Upper lobe of left lung (tissue), 6 donors: ENCODE measurements around the gene ASB3. TPM values are rescaled to one million over a fixed set of nuclear protein-coding genes. Genes with fewer than 3 reads are reported as not detected.

Source experiments
- ATAC-seq, 2 donors: fragments of 200-7000 bp; cut with Tn5 transposase; one replicate each; pipeline ENCODE4 v1.9.1; 2022; ENCODE audit warnings: mild to moderate bottlenecking in 2 of 2, moderate library complexity in 2 of 2; ENCODE audit not compliant: low FRiP score in 2 of 2
- DNase-seq, 2 donors: peaks; one replicate each; pipeline ENCODE4 v3.0.0-alpha.2; 2019 to 2020
- H3K27ac ChIP-seq, 4 donors: fragments of 200-600 bp; sonication (generic); one replicate each; pipeline ENCODE4 v1.5.1; 2016 to 2019
- H3K27me3 ChIP-seq, 4 donors: fragments of 200-600 bp; sonication (generic); one replicate each; pipeline ENCODE4 v1.5.1; 2017 to 2019
- H3K36me3 ChIP-seq, 4 donors: fragments of 200-600 bp; sonication (generic); one replicate each; pipeline ENCODE4 v1.5.1; 2016 to 2019
- H3K4me1 ChIP-seq, 4 donors: fragments of 200-600 bp; sonication (generic); one replicate each; pipeline ENCODE4 v1.5.1; 2018 to 2019
- H3K4me3 ChIP-seq, 4 donors: fragments of 200-600 bp; sonication (generic); one replicate each; pipeline ENCODE4 v1.5.1; 2017 to 2019; ENCODE audit warnings: mild to moderate bottlenecking in 2 of 4, moderate library complexity in 1 of 4
- H3K9me3 ChIP-seq, 4 donors: fragments of 200-600 bp; sonication (generic); one replicate each; pipeline ENCODE4 v1.5.1; 2018 to 2019
- EP300 ChIP-seq, 4 donors: sonication (generic); formaldehyde crosslinking; IDR thresholded peaks; one replicate each; pipeline ENCODE4 v1.5.1; 2017; ENCODE audit warnings: antibody characterized with exemption in 4 of 4, control low read depth in 2 of 4
- POLR2A ChIP-seq, 4 donors: fragments of 450-650 bp; IDR thresholded peaks; one replicate each; pipeline ENCODE4 v1.5.1; 2016 to 2017; ENCODE audit warnings: antibody characterized with exemption in 4 of 4, mild to moderate bottlenecking in 2 of 4
- POLR2AphosphoS5 ChIP-seq, 2 donors: sonication (generic); formaldehyde crosslinking; IDR thresholded peaks; one replicate each; pipeline ENCODE4 v1.5.1; 2017; ENCODE audit warnings: antibody characterized with exemption in 2 of 2
- WGBS, 2 donors: methylation state at CpG; one replicate each; pipeline ENCODE4 v1.1.5; 2017 to 2018; 5-methylcytosine and 5-hydroxymethylcytosine counted together
- total RNA-seq, 6 donors: library from RNA; depleted of rRNA in 4 of 6; stranded (reverse); fragments of >200 nt in 4 of 6; gene quantifications; one replicate each; pipeline versions ENCODE4 v1.1.0 to v1.2.1, GENCODE V29; 2016 to 2021
- TF ChIP-seq, protein P1 (sequence below), 6 experiments: fragments of 450-650 bp in 4 of 6; fragments of 200-600 bp in 2 of 6; sonication (generic) in 2 of 6; IDR thresholded peaks; one replicate each; pipeline ENCODE4 v1.5.1; 2016 to 2019; ENCODE audit warnings: antibody characterized with exemption in 6 of 6
- donor health status: DM: no; HTN: no; CAD: no; lungs with moderate emphysema.
- donor health status: DM: no; HTN: yes; CAD: no; lungs with severe emphysema.

The ASB3 gene
- total RNA-seq, 6 donors from 2014 or later, result 16.4 to 54.2 (median 25.2) TPM

DNA sequence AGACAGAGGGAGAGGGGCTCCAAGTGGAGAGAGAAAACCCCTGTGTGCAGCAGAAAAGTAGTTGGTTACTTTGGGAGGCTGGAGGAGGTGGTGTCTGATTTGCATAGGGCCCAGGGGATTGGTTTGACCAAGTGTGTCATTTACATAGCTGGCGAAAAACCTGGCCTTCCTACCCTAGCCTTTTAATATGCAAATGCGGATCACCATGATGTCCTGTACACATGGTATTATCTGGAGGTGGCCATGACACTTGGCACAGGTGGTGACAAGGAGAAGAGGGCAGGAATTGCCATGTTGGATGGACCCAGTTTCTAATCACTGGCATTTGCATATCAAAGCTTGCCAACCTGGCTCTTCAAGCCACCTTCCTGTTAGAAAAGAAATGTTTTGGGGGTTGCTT lies 140.0 kb downstream of the ASB3 start:
- H3K9me3 ChIP-seq, result no peaks in the 10 kb centered on the region
- no peak overlapping the region for H3K27ac ChIP-seq
- H3K4me3 ChIP-seq, result no peak overlapping the region
- no peaks in the 10 kb centered on the region for H3K36me3 ChIP-seq
- DNase-seq (no peak), ATAC-seq (no peak)
- 93 to 95% methylated on average over 2 of the region's 2 CpGs for WGBS, 2 donors
- TF ChIP-seq EP300 (IDR thresholded peaks at IDR 0.05), result no peak
- no peak for TF ChIP-seq POLR2AphosphoS5 (IDR thresholded peaks at IDR 0.05)
- TF ChIP-seq POLR2A (IDR thresholded peaks at IDR 0.05), result no peak
- TF ChIP-seq, protein P1, sequence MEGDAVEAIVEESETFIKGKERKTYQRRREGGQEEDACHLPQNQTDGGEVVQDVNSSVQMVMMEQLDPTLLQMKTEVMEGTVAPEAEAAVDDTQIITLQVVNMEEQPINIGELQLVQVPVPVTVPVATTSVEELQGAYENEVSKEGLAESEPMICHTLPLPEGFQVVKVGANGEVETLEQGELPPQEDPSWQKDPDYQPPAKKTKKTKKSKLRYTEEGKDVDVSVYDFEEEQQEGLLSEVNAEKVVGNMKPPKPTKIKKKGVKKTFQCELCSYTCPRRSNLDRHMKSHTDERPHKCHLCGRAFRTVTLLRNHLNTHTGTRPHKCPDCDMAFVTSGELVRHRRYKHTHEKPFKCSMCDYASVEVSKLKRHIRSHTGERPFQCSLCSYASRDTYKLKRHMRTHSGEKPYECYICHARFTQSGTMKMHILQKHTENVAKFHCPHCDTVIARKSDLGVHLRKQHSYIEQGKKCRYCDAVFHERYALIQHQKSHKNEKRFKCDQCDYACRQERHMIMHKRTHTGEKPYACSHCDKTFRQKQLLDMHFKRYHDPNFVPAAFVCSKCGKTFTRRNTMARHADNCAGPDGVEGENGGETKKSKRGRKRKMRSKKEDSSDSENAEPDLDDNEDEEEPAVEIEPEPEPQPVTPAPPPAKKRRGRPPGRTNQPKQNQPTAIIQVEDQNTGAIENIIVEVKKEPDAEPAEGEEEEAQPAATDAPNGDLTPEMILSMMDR (IDR thresholded peaks at IDR 0.05), result no peak
- H3K27me3 ChIP-seq, result no peaks in the 10 kb centered on the region
- H3K4me1 ChIP-seq, result no peaks in the 10 kb centered on the region

DNA sequence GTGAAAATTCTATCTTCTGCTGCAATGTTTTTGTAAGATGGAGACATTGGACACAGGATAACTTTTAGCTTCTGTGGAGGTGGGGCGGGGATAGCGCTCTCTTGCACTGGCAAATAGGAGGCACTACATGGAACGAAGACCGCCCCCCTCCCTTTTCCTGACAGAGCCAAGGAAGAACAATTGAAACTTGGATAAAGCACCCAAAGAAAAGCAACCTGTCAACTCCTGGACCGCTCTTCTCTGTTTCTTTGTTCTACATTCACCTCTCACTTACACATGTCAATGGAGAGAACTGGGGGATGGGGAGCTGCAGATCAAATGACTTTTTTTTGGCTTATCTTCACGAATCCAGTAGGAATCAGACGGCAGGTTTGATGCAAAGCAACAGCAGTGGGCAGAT lies 145.5 kb downstream of the ASB3 start:
- no peak for DNase-seq
- WGBS, 2 donors, result 75 to 77% methylated on average over 7 of the region's 7 CpGs
- no peaks in the 10 kb centered on the region for H3K9me3 ChIP-seq

DNA sequence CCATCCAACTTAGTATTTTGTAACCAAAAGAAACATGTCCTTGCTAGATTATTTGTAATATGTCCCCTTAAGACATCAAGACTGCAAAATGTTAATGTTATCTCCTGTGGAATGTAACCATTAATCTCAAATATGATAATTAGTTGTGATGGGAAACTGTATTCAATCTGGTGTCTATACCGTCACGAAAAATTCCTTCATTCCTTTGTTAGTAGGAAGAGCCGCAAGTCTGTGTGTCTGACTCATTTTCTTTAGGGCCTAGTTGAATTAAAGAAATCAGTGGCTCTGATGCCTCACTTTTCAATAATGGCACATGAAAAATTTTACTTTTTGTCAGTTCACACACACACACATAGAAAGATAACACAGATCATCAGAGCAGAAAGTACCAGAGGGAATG lies 146.3 kb downstream of the ASB3 start:
- WGBS, 2 donors, result 87 to 94% methylated on average over 3 of the region's 3 CpGs
- H3K4me1 ChIP-seq, result no peaks in the 10 kb centered on the region
- no peak overlapping the region for H3K27ac ChIP-seq
- TF ChIP-seq, protein P1 (IDR thresholded peaks at IDR 0.05), result no peak
- TF ChIP-seq POLR2A (IDR thresholded peaks at IDR 0.05) (no peak), POLR2AphosphoS5 (IDR thresholded peaks at IDR 0.05) (no peak), EP300 (IDR thresholded peaks at IDR 0.05) (no peak)
- H3K9me3 ChIP-seq, result no peaks in the 10 kb centered on the region
- H3K4me3 ChIP-seq, result no peak overlapping the region
- ATAC-seq (no peak), DNase-seq (no peak)
- no peaks in the 10 kb centered on the region for H3K36me3 ChIP-seq
- H3K27me3 ChIP-seq, result no peaks in the 10 kb centered on the region

More for the DNA sequence above, 145.5 kb downstream of the ASB3 start:
- no peaks in the 10 kb centered on the region for H3K27me3 ChIP-seq
- TF ChIP-seq POLR2AphosphoS5 (IDR thresholded peaks at IDR 0.05) (no peak), POLR2A (IDR thresholded peaks at IDR 0.05) (no peak), EP300 (IDR thresholded peaks at IDR 0.05) (no peak)
- TF ChIP-seq, protein P1 (IDR thresholded peaks at IDR 0.05), result no peak
- no peak overlapping the region for H3K27ac ChIP-seq
- no peak overlapping the region for H3K4me3 ChIP-seq
- no peaks in the 10 kb centered on the region for H3K36me3 ChIP-seq
- H3K4me1 ChIP-seq, result no peaks in the 10 kb centered on the region
- no peak for ATAC-seq

DNA sequence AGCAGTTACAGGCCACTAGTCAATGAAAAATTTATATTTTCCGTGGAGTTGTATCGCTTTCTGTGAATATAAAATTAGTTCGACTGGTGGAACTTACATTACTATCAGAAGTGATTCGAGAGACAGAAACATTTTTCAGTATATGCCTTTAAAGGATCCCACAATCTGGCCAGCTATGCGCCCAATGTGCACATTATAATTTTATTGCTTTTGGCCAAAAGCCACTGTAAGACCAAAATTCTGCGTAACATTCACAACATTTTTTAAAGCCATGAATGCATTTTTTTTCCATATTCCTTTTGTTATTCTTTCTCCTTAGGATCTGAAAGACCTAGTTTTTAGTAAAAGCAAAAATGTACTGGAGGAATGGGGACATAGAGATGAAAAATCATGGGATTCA lies 150.2 kb downstream of the ASB3 start:
- no peaks in the 10 kb centered on the region for H3K27me3 ChIP-seq
- no peak overlapping the region for H3K4me3 ChIP-seq
- H3K36me3 ChIP-seq, result no peaks in the 10 kb centered on the region
- no peak for DNase-seq
- H3K4me1 ChIP-seq, result no peaks in the 10 kb centered on the region
- no peak for ATAC-seq
- 90 to 93% methylated on average over 6 of the region's 6 CpGs for WGBS, 2 donors
- H3K27ac ChIP-seq, result no peak overlapping the region
- TF ChIP-seq POLR2AphosphoS5 (IDR thresholded peaks at IDR 0.05), result no peak
- TF ChIP-seq EP300 (IDR thresholded peaks at IDR 0.05), result no peak
- TF ChIP-seq POLR2A (IDR thresholded peaks at IDR 0.05), result no peak
- TF ChIP-seq, protein P1 (IDR thresholded peaks at IDR 0.05), result no peak
- no peaks in the 10 kb centered on the region for H3K9me3 ChIP-seq

DNA sequence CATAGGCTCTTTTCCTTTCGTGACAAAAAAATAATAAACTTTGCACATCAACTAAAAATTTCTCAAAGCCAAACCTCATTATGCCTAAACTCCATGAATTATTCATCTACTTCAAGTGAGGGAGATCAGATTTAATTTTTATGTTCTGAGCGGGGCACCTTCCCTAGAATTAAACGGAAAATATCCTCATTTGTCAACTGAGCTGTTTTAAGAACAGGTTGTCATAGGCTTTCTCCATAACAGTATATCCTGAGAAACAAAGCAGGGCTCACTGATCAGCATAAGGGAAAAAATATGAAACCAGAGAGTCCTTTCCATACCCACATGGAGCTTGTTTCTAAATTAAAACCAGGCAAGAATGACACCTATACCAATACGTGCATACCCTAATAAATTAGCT lies 150.6 kb downstream of the ASB3 start:
- H3K27me3 ChIP-seq, result no peaks in the 10 kb centered on the region
- no peaks in the 10 kb centered on the region for H3K9me3 ChIP-seq
- DNase-seq, result no peak
- WGBS, 2 donors, result 93 to 95% methylated on average over 4 of the region's 4 CpGs
- no peak overlapping the region for H3K4me3 ChIP-seq
- no peak for TF ChIP-seq EP300 (IDR thresholded peaks at IDR 0.05)
- TF ChIP-seq, protein P1 (IDR thresholded peaks at IDR 0.05), result no peak
- no peak for TF ChIP-seq POLR2AphosphoS5 (IDR thresholded peaks at IDR 0.05)
- TF ChIP-seq POLR2A (IDR thresholded peaks at IDR 0.05), result no peak
- ATAC-seq, result no peak
- H3K27ac ChIP-seq, result no peak overlapping the region
- H3K36me3 ChIP-seq, result no peaks in the 10 kb centered on the region
- no peaks in the 10 kb centered on the region for H3K4me1 ChIP-seq
